ENCODE results near the gene CD27.

CD27 gene

DNA sequence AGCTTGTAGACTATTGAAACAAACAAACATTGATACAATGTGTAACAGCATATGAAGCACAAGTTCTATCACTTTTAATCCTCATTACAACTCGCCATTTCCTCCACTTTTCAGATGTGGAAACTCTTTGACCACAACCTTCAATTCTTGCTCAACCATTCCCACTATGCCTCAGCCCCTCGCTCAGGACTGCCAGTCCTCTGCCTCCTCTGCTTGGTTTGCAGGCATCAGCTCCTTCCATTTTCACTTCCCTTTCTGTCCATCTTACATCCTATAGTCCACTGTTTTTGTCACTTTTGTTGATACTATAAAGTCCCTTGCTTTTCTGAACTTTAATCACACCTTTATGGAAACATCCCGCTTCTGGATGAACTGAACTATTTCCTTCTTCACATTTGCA lies 28.2 kb upstream of the CD27 start:
- H3K27me3 ChIP-seq (ENCODE audit: low read length), result no peaks in the 10 kb centered on the region
- H4K20me1 ChIP-seq (ENCODE audit: low read depth, low read length), result no peaks in the 10 kb centered on the region
- no peaks in the 10 kb centered on the region for H3F3A ChIP-seq (ENCODE audit: insufficient read depth)
- H3K9ac ChIP-seq (ENCODE audit: low read length), result no peak overlapping the region
- no peak overlapping the region for H3K4me2 ChIP-seq (ENCODE audit: low read depth, low read length, poor library complexity, severe bottlenecking)
- no peaks in the 10 kb centered on the region for H3K9me3 ChIP-seq (ENCODE audit: insufficient read depth, low read length)
- no peak for TF ChIP-seq EZH2phosphoT487 (conservative IDR thresholded peaks at IDR 0.05; ENCODE audit: low read length)
- TF ChIP-seq, protein P1, sequence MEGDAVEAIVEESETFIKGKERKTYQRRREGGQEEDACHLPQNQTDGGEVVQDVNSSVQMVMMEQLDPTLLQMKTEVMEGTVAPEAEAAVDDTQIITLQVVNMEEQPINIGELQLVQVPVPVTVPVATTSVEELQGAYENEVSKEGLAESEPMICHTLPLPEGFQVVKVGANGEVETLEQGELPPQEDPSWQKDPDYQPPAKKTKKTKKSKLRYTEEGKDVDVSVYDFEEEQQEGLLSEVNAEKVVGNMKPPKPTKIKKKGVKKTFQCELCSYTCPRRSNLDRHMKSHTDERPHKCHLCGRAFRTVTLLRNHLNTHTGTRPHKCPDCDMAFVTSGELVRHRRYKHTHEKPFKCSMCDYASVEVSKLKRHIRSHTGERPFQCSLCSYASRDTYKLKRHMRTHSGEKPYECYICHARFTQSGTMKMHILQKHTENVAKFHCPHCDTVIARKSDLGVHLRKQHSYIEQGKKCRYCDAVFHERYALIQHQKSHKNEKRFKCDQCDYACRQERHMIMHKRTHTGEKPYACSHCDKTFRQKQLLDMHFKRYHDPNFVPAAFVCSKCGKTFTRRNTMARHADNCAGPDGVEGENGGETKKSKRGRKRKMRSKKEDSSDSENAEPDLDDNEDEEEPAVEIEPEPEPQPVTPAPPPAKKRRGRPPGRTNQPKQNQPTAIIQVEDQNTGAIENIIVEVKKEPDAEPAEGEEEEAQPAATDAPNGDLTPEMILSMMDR (IDR thresholded peaks at IDR 0.05; ENCODE audit: insufficient read depth, low read length, poor library complexity, severe bottlenecking), result no peak
- no peaks in the 10 kb centered on the region for H3K36me3 ChIP-seq (ENCODE audit: low read length)
- H3K9me2 ChIP-seq (replicated peaks; ENCODE audit: insufficient read depth, low read length), result no peaks in the 10 kb centered on the region
- no peaks in the 10 kb centered on the region for H3K79me2 ChIP-seq (ENCODE audit: insufficient read depth, low read length)
- no peak overlapping the region for H2AFZ ChIP-seq (ENCODE audit: low read depth, low read length, severe bottlenecking)
- H3K4me3 ChIP-seq (ENCODE audit: insufficient read depth, low read length, poor library complexity, severe bottlenecking), result no peak overlapping the region
- no peak overlapping the region for H3K27ac ChIP-seq (ENCODE audit: low read depth, low read length)

DNA sequence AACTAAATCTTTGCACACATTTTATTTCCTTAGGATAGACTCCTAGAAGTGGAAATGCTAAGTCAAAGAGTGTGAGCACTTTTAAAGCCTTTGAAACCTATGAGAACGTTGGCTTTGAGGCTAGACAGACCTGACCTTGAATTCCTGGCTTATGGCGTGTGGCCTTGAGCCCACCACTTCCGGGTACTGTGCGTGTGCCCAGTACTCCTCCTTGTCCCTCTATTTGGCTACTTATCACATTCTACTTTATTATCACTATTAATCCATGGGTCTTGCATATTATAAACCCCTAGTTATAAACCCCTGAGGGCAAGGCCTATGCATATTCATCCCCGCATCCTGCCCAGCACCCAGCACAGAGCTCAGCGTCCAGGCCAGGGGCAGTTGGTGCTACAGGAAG lies 26.0 kb upstream of the CD27 start:
- H3K27ac ChIP-seq (ENCODE audit: low read depth, low read length), result no peak overlapping the region

DNA sequence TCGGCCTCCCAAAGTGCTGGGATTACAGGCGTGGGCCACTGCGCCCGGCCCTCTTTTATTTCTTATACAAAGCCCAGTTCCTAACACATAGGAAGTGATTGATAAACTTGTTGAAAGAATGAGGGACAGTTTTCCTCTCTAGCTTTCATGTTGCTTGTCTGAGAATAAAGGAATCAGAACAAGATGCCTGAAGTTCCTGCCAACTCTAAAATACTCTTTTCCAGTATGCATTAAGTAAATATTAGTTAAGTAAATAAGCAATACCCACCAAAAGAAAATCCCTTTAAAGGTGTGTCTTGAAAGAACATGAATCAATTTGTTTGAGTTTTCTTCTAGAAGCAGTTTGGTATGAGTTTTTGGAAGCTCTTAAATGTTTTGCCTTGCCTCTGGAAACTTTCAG lies 24.4 kb upstream of the CD27 start:
- Histone ChIP-seq H3K27ac (ENCODE audit: low read depth, low read length) (no peak overlapping the region), H3K9me3 (ENCODE audit: insufficient read depth, low read length) (no peaks in the 10 kb centered on the region), H3K9me2 (replicated peaks; ENCODE audit: insufficient read depth, low read length) (no peaks in the 10 kb centered on the region), H2AFZ (ENCODE audit: low read depth, low read length, severe bottlenecking) (no peak overlapping the region), H3K4me3 (ENCODE audit: insufficient read depth, low read length, poor library complexity, severe bottlenecking) (no peak overlapping the region), H3K27me3 (ENCODE audit: low read length) (no peaks in the 10 kb centered on the region), H3F3A (ENCODE audit: insufficient read depth) (peaks cover 13% of the 10 kb centered on the region), H4K20me1 (ENCODE audit: low read depth, low read length) (no peaks in the 10 kb centered on the region), H3K9ac (ENCODE audit: low read length) (no peak overlapping the region), H3K79me2 (ENCODE audit: insufficient read depth, low read length) (no peaks in the 10 kb centered on the region), H3K4me2 (ENCODE audit: low read depth, low read length, poor library complexity, severe bottlenecking) (no peak overlapping the region), H3K36me3 (ENCODE audit: low read length) (no peaks in the 10 kb centered on the region)
- TF ChIP-seq, protein P1 (IDR thresholded peaks at IDR 0.05; ENCODE audit: insufficient read depth, low read length, poor library complexity, severe bottlenecking), result no peak
- TF ChIP-seq EZH2phosphoT487 (conservative IDR thresholded peaks at IDR 0.05; ENCODE audit: low read length), result no peak

More for the DNA sequence above, 26.0 kb upstream of the CD27 start:
- Histone ChIP-seq H3K9me3 (ENCODE audit: insufficient read depth, low read length) (no peaks in the 10 kb centered on the region), H3K9ac (ENCODE audit: low read length) (no peak overlapping the region), H2AFZ (ENCODE audit: low read depth, low read length, severe bottlenecking) (no peak overlapping the region), H3K4me3 (ENCODE audit: insufficient read depth, low read length, poor library complexity, severe bottlenecking) (no peak overlapping the region), H3K9me2 (replicated peaks; ENCODE audit: insufficient read depth, low read length) (no peaks in the 10 kb centered on the region), H3K27me3 (ENCODE audit: low read length) (no peaks in the 10 kb centered on the region), H4K20me1 (ENCODE audit: low read depth, low read length) (no peaks in the 10 kb centered on the region), H3K79me2 (ENCODE audit: insufficient read depth, low read length) (no peaks in the 10 kb centered on the region), H3K36me3 (ENCODE audit: low read length) (no peaks in the 10 kb centered on the region), H3K4me2 (ENCODE audit: low read depth, low read length, poor library complexity, severe bottlenecking) (no peak overlapping the region), H3F3A (ENCODE audit: insufficient read depth) (no peaks in the 10 kb centered on the region)
- no peak for TF ChIP-seq EZH2phosphoT487 (conservative IDR thresholded peaks at IDR 0.05; ENCODE audit: low read length)
- TF ChIP-seq, protein P1 (IDR thresholded peaks at IDR 0.05; ENCODE audit: insufficient read depth, low read length, poor library complexity, severe bottlenecking), result no peak

Data from SU-DHL-6 (cell line).